ENCODE measurements around the gene OSBPL1A. TPM values are rescaled to one million over a fixed set of nuclear protein-coding genes. Genes with fewer than 3 reads are reported as not detected.

OSBPL1A gene
- total and polyA plus RNA-seq, 10 of the 15 experiments (the other 5 are each of a cell fraction or from before 2014, with no cell fraction given): 0.02 to 0.83 (median 0.11) TPM; not detected in 6

DNA sequence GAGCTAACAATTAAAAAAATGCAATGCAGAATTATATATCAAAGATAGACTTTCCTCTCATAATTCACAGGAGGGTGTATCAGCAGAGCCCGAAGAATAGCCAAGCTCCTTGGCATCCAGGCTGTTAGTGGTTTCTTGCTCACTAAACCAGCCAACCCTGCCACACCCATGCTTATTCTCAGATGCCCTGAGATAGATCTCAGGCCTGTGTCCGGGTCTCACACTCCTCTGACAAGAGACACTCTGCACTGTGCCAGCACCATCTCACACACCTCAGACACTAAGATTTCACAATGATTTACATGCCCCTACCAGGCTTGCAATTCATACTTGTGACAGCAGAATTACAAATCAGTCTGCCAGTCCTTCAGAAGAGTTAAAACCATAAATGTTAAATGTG, 64.5 kb downstream of the OSBPL1A start:
- Histone ChIP-seq H3K4me1 (ENCODE audit: control insufficient read depth, insufficient read depth, low read length) (no peaks in the 10 kb centered on the region), H4K20me1 (ENCODE audit: control insufficient read depth, insufficient read depth) (no peaks in the 10 kb centered on the region), H3K36me3 (ENCODE audit: control insufficient read depth in 2 of 2, insufficient read depth in 2 of 2, low read length in 1 of 2) (no peaks in the 10 kb centered on the region), H3K4me3 (no peak overlapping the region), H3K79me2 (ENCODE audit: control insufficient read depth, insufficient read depth, low read length) (no peaks in the 10 kb centered on the region), H3K27ac (ENCODE audit: control insufficient read depth, insufficient read depth) (no peak overlapping the region), H3K9me3 (replicated peaks; ENCODE audit: control insufficient read depth, insufficient read depth, low read length) (no peaks in the 10 kb centered on the region), H2AFZ (ENCODE audit: control insufficient read depth, low read depth, low read length) (no peak overlapping the region), H3K27me3 (replicated peaks in 1 of 2; ENCODE audit: control insufficient read depth in 2 of 2, insufficient read depth in 2 of 2, low read length in 1 of 2) (no peaks in the 10 kb centered on the region; a peak in 2 of 4 replicates), H3K4me2 (ENCODE audit: control insufficient read depth, insufficient read depth) (no peak overlapping the region), H3K9ac (ENCODE audit: control insufficient read depth, insufficient read depth, low read length) (no peak overlapping the region)
- ChIA-PET SMC1A (ENCODE audit: uncharacterized antibody, unreplicated experiment) (no interaction called here), CTCF (no interaction called here), RAD21 (ENCODE audit: unreplicated experiment) (no interaction called here), POLR2A (interaction anchor here (0.7 kb wide), 1 partner anchor 142 kb away, joined by 3 read pairs; no protein-coding TSS in a partner anchor)
- in situ Hi-C loops (cut with MboI) (no loop called here), intact Hi-C loops (cut with micrococcal nuclease; ENCODE audit: unreplicated experiment) (no loop called here)
- 14% methylated on average over 2 of the region's 2 CpGs for WGBS (ENCODE audit: insufficient coverage, insufficient replicate concordance, low lambda C conversion rate, missing lambda C conversion rate)
- ATAC-seq (no peak), DNase-seq (ENCODE audit: low read depth, low spot score) (no peak), FAIRE-seq (no peak)
- TF ChIP-seq MYC (IDR thresholded peaks at IDR 0.05; ENCODE audit: insufficient read depth, insufficient read length, insufficient replicate concordance, low read length, severe bottlenecking) (no peak), CBFB (IDR thresholded peaks at IDR 0.05; ENCODE audit: low read depth) (no peak), ZNF24 (IDR thresholded peaks at IDR 0.05) (no peak), HCFC1 (IDR thresholded peaks at IDR 0.05; ENCODE audit: low read length) (no peak), ZSCAN29 (IDR thresholded peaks at IDR 0.05) (no peak), STAT1 (conservative IDR thresholded peaks at IDR 0.05) (no peak), ASH2L (IDR thresholded peaks at IDR 0.05; ENCODE audit: borderline replicate concordance, low read depth) (no peak)
- TF ChIP-seq, protein P1, sequence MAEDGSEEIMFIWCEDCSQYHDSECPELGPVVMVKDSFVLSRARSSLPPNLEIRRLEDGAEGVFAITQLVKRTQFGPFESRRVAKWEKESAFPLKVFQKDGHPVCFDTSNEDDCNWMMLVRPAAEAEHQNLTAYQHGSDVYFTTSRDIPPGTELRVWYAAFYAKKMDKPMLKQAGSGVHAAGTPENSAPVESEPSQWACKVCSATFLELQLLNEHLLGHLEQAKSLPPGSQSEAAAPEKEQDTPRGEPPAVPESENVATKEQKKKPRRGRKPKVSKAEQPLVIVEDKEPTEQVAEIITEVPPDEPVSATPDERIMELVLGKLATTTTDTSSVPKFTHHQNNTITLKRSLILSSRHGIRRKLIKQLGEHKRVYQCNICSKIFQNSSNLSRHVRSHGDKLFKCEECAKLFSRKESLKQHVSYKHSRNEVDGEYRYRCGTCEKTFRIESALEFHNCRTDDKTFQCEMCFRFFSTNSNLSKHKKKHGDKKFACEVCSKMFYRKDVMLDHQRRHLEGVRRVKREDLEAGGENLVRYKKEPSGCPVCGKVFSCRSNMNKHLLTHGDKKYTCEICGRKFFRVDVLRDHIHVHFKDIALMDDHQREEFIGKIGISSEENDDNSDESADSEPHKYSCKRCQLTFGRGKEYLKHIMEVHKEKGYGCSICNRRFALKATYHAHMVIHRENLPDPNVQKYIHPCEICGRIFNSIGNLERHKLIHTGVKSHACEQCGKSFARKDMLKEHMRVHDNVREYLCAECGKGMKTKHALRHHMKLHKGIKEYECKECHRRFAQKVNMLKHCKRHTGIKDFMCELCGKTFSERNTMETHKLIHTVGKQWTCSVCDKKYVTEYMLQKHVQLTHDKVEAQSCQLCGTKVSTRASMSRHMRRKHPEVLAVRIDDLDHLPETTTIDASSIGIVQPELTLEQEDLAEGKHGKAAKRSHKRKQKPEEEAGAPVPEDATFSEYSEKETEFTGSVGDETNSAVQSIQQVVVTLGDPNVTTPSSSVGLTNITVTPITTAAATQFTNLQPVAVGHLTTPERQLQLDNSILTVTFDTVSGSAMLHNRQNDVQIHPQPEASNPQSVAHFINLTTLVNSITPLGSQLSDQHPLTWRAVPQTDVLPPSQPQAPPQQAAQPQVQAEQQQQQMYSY (CRISPR knock-in tag; IDR thresholded peaks at IDR 0.05): no peak
- no TSS peak for BruUV-seq (replicated peaks)
